ENCODE results near the gene SBF1.
"Not testable (repeated sequence)": the region's sequence is repeated elsewhere in the genome, so short reads cannot be mapped to it uniquely, and the experiment has no call there.

Gene SBF1, protein sequence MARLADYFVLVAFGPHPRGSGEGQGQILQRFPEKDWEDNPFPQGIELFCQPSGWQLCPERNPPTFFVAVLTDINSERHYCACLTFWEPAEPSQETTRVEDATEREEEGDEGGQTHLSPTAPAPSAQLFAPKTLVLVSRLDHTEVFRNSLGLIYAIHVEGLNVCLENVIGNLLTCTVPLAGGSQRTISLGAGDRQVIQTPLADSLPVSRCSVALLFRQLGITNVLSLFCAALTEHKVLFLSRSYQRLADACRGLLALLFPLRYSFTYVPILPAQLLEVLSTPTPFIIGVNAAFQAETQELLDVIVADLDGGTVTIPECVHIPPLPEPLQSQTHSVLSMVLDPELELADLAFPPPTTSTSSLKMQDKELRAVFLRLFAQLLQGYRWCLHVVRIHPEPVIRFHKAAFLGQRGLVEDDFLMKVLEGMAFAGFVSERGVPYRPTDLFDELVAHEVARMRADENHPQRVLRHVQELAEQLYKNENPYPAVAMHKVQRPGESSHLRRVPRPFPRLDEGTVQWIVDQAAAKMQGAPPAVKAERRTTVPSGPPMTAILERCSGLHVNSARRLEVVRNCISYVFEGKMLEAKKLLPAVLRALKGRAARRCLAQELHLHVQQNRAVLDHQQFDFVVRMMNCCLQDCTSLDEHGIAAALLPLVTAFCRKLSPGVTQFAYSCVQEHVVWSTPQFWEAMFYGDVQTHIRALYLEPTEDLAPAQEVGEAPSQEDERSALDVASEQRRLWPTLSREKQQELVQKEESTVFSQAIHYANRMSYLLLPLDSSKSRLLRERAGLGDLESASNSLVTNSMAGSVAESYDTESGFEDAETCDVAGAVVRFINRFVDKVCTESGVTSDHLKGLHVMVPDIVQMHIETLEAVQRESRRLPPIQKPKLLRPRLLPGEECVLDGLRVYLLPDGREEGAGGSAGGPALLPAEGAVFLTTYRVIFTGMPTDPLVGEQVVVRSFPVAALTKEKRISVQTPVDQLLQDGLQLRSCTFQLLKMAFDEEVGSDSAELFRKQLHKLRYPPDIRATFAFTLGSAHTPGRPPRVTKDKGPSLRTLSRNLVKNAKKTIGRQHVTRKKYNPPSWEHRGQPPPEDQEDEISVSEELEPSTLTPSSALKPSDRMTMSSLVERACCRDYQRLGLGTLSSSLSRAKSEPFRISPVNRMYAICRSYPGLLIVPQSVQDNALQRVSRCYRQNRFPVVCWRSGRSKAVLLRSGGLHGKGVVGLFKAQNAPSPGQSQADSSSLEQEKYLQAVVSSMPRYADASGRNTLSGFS (N-terminal part only)

GRCh38 chr22:50474710-50475651 is at the start of gene SBF1:
Gene SBF1 (minus strand): TSS chr22:50475035. CDS start chr22:50474840, 195 bp downstream.
- peak; percentile 76 for DNase-seq (ENCODE audit: low spot score)
- FAIRE-seq: no peak

GRCh38 chr22:50523806-50524675 is 49.2 kb upstream of the SBF1 start:
- DNase-seq (ENCODE audit: low spot score): no peak
- no peak for FAIRE-seq

- FAIRE-seq (no peak), DNase-seq (ENCODE audit: low spot score) (no peak)
Observed at GRCh38 chr22:50523458-50523805, 48.6 kb upstream of the SBF1 start.

GRCh38 chr22:50522806-50523438 is 48.1 kb upstream of the SBF1 start:
- no peak for FAIRE-seq

GRCh38 chr22:50522208-50522805 is 47.5 kb upstream of the SBF1 start:
- FAIRE-seq: no peak
- DNase-seq (ENCODE audit: low spot score): no peak

More at GRCh38 chr22:50522806-50523438, 48.1 kb upstream of the SBF1 start:
- no peak for DNase-seq (ENCODE audit: low spot score)

- DNase-seq (ENCODE audit: low spot score): no peak
- FAIRE-seq: no peak
Observed at GRCh38 chr22:50521710-50522109, 46.9 kb upstream of the SBF1 start.

GRCh38 chr22:50520826-50521453 is 46.1 kb upstream of the SBF1 start:
- FAIRE-seq (no peak), DNase-seq (ENCODE audit: low spot score) (no peak)

DNA sequence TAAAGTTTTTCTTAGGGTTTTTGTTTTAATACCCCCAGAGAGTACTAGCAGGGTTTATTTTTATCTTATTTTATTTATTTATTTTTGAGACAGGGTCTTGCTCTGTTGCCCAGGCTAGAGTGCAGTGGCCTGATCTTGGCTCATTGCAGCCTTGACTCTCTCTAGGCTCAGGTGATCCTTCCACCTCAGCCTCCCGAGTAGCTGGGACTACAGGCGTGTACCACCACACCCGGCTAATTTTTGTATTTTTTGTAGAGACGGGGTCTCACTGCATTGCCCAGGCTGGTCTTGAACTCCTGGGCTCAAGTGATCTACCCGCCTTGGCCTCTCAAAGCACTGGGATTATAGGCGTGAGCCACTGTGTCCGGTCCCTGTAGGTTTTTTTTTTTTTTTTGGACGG is 45.3 kb upstream of the SBF1 start:
- not testable (repeated sequence) for FAIRE-seq; DNase-seq (ENCODE audit: low spot score)

DNA sequence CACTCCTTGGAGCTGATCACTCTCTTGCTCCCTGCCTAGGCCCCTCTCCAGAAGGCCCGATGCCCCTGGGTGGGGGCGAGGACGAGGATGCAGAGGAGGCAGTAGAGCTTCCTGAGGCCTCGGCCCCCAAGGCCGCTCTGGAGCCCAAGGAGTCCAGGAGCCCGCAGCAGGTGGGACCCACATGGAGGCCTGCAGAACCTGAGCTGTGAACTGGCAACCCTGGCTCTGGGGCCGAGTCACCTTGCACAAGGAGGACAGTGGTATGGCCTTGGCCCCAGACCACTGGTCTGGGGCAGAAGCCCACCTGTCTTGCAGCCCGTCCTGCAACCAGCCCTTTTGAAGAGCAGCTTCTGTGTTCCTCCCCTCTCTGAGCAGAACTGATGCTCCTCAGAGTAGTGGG is 44.3 kb upstream of the SBF1 start:
- DNase-seq (ENCODE audit: low spot score) (no peak), FAIRE-seq (no peak)

- DNase-seq (ENCODE audit: low spot score): no peak
- no peak for FAIRE-seq
Observed at GRCh38 chr22:50518606-50519005, 43.8 kb upstream of the SBF1 start.

GRCh38 chr22:50517495-50518260 is 42.8 kb upstream of the SBF1 start:
- FAIRE-seq: no peak
- no peak for DNase-seq (ENCODE audit: low spot score)

- DNase-seq (ENCODE audit: low spot score): no peak
- no peak for FAIRE-seq
Observed at GRCh38 chr22:50516891-50517290, 42.1 kb upstream of the SBF1 start.

GRCh38 chr22:50516068-50516467 is 41.2 kb upstream of the SBF1 start:
- FAIRE-seq: no peak

DNA sequence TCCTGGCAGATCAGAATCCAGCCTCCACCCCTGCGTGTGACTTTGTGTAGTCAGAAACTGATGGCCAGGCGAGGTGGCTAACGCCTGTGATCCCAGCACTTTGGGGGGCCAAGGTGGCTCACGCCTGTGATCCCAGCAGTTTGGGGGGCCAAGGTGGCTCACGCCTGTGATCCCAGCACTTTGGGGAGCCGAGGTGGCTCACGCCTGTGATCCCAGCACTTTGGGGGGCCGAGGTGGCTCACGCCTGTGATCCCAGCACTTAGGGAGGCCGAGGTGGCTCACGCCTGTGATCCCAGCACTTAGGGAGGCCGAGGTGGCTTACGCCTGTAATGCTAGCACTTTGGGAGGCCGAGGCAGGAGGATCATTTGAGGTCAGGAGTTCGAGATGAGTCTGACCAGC is 38.3 kb upstream of the SBF1 start:
- no peak for FAIRE-seq

More at GRCh38 chr22:50516068-50516467, 41.2 kb upstream of the SBF1 start:
- DNase-seq (ENCODE audit: low spot score): no peak

DNA sequence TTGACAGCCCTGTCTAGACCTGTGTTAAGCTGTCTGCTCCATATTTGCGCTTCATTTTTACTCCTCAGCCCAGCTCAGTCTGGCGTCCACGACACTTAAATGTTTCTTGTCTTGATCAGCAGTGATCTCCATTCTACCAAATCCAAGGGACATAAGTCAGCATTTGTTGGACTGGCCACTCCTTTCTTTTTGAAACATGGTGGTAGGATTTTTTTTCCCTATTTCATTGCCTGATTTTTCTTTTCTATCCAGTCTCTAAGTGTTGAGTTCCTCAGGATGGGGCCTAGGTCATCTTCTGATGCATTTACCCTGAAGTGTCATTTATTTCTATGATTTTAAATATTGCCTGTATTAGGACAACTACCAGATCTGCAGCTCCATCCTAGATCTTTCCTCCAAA is 34.1 kb upstream of the SBF1 start:
- no peak for DNase-seq (ENCODE audit: low spot score)
- no peak for FAIRE-seq

More for the DNA sequence above, 38.3 kb upstream of the SBF1 start:
- no peak for DNase-seq (ENCODE audit: low spot score)

- DNase-seq (ENCODE audit: low spot score): peak; percentile 89
- FAIRE-seq: no peak
Observed at GRCh38 chr22:50507991-50508884, 33.4 kb upstream of the SBF1 start, which contains the start of gene NCAPH2. Gene NCAPH2 (plus strand): TSS chr22:50508224. CDS start chr22:50508338, 114 bp downstream.

Data from RCC 7860 (cell line).